Naive thymus-derived CD8-positive, alpha-beta T cell (primary cell): ENCODE data around the gene NTM. TPM values are rescaled to one million over a fixed set of nuclear protein-coding genes. Genes with fewer than 3 reads are reported as not detected.
A peak's percentile ranks its signal among the peaks of the same experiment; 100 is the strongest.

ENCODE experiments used
- ATAC-seq, 2 donors: fragments of 150-1000 bp; cut with Tn5 transposase in 1 of 2; sonication (Bioruptor Pico), chemical (Tn5 transposase) in 1 of 2; 1 replicate in 1 of 2; 2 replicates in 1 of 2; pipeline ENCODE4 v1.10.0; 2021; ENCODE audit warnings: mild to moderate bottlenecking in 2 of 2, moderate library complexity in 2 of 2
- POLR2A ChIA-PET: fragments of 350-600 bp; sonication (Branson Sonifier 250); formaldehyde crosslinking; loops from one replicate; lab custom pipeline; 2021; ENCODE audit warnings: antibody characterized with exemption; lab: Charles Lee
- DNase-seq, 10 donors: peaks; one replicate each; pipeline versions ENCODE4 v3.0.0 to v3.0.0-alpha.2; 2020 to 2022
- H3K27ac Mint-ChIP-seq, 10 donors: one replicate each; pipeline ENCODE4 v1.8.0; 2020 to 2022; ENCODE audit warnings: mild to moderate bottlenecking in 10 of 10, mixed read lengths in 10 of 10, moderate library complexity in 4 of 10, inconsistent platforms in 1 of 10
- H3K27me3 Mint-ChIP-seq, 5 donors: one replicate each; pipeline ENCODE4 v1.8.0; 2021 to 2022; ENCODE audit warnings: mixed read lengths in 5 of 5
- H3K36me3 Mint-ChIP-seq, 3 donors: one replicate each; pipeline ENCODE4 v1.8.0; 2020 to 2022; ENCODE audit warnings: mixed read lengths in 3 of 3, mild to moderate bottlenecking in 2 of 3, inconsistent platforms in 1 of 3
- H3K4me1 Mint-ChIP-seq, 4 donors: one replicate each; pipeline ENCODE4 v1.8.0; 2021 to 2022; ENCODE audit warnings: mixed read lengths in 4 of 4
- H3K4me3 Mint-ChIP-seq, 10 donors: one replicate each; pipeline ENCODE4 v1.8.0; 2020 to 2022; ENCODE audit warnings: mild to moderate bottlenecking in 10 of 10, mixed read lengths in 10 of 10, moderate library complexity in 6 of 10, inconsistent platforms in 1 of 10
- H3K9me3 Mint-ChIP-seq, 9 donors: one replicate each; pipeline ENCODE4 v1.8.0; 2020 to 2022; ENCODE audit warnings: mixed read lengths in 9 of 9, mild to moderate bottlenecking in 3 of 9, inconsistent platforms in 1 of 9, moderate library complexity in 1 of 9
- polyA plus RNA-seq, 3 donors: library from polyadenylated mRNA; unstranded; fragments of 300-500 nt; fragmentation: Illumina TruSeq; gene quantifications; one replicate each; pipeline ENCODE4 v1.2.3, GENCODE V29; 2021
- total RNA-seq, 8 experiments: library from RNA in 2 of 8; stranded (reverse) in 2 of 8; gene quantifications; one replicate each; pipeline ENCODE4 v1.2.3 and lab custom pipeline; 2021 to 2026

The NTM gene
- total and polyA plus RNA-seq, 5 experiments from 2014 or later: not detected

DNA sequence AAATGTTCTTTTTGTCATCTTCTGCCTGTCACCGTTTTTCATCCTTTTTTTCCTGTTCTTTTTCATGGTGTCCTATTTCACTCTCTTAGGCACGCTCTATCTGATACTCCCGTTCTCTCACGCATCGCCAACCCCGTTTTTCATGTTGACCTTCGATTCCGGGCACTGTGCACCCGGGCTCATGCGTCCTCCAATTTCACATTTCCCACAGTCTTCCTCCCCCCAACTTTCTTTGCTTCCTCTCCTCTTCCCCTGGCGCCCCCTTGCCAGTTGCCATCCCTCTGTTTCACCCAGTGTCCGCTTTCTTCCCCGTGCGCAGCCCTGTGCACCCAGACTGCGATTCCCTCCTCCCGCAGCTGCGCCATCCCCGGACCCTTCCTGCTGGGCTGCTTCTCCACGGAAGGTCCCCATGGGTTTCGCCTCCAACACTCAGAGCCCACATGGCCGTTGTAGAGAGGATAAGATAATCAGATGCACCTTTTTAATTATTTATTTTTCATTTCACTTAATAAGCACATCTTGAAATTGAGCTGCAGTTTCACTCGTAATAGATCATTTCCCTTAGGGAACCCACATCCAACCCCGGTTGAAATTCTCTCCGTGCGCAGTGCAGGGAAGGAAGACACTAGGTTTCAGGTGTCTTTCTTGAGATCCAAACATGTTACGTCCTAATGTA lies 791.1 kb downstream of the NTM start:
- Mint-ChIP-seq H3K36me3 (no peaks in the 10 kb centered on the region), H3K4me3 (no peak overlapping the region), H3K27ac (no peak overlapping the region), H3K27me3 (peaks cover 0 to 18% (median 1%) of the 10 kb centered on the region in 5 donors), H3K9me3 (peaks cover 0 to 14% (median 2%) of the 10 kb centered on the region in 9 donors), H3K4me1 (no peaks in the 10 kb centered on the region)
- POLR2A ChIA-PET: no interaction called here
- no peak for ATAC-seq
- DNase-seq: no peak

DNA sequence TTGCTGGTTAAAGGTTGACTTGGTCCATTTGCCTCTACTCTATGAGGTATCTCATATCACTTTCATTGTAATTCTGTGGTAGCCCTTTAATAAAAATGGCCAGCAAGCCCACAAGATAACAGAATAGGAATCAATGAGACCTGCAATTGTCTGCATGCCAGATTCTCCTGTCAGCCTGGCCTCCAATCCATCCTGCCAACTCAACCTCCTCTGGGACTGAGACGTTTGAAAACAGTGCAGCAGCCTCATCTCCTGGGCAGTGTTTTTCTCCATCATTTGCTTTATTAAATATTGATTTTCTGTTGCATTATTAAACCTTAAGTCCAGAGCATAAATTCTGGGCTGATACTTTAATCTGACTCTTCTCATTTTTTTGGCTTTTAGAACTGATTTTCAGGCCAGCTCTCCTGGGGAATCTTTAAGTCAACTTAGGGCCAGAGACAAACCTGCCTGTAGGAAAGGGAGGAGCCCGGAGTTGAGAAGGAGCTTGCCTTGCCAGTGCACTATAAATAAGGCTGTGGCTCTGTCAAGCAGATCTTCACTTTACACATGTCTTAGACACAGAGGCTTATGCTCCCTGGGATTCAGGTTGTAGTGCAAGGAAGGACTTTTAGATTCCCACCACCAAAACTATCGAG lies 798.0 kb downstream of the NTM start:
- no peak for ATAC-seq
- Mint-ChIP-seq H3K27me3 (peaks cover 0 to 6% (median 1%) of the 10 kb centered on the region in 5 donors), H3K4me3 (no peak overlapping the region), H3K9me3 (peaks cover 0 to 13% (median 1%) of the 10 kb centered on the region in 9 donors), H3K36me3 (no peaks in the 10 kb centered on the region), H3K4me1 (peaks cover 0 to 1% (median 0%) of the 10 kb centered on the region in 4 donors), H3K27ac (no peak overlapping the region)
- POLR2A ChIA-PET: no interaction called here
- no peak for DNase-seq

DNA sequence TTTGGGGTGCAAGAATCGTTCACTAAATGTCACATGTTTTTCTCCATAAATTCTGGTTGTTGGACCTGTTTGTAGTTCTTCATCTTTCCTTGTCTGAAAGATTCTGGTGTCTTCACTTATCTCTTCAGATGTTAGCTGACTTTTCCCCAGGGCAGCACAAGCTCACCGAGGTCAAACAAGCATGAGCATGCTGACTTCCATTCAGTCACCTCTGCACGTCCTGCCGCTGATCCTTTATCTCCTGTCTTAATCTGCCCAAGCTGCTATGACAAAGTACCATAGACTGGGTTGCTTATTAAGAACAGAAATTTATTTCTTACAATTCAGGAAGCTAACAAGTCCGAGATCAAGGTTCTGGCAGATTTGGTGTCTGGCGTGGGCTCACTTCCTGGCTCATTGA lies 800.6 kb downstream of the NTM start:
- Mint-ChIP-seq H3K36me3 (no peaks in the 10 kb centered on the region), H3K4me1 (peaks cover 0 to 1% (median 0%) of the 10 kb centered on the region in 4 donors), H3K9me3 (peaks cover 0 to 15% (median 3%) of the 10 kb centered on the region in 9 donors), H3K4me3 (no peak overlapping the region), H3K27ac (no peak overlapping the region), H3K27me3 (peaks cover 0 to 7% (median 2%) of the 10 kb centered on the region in 5 donors)
- ATAC-seq: no peak
- POLR2A ChIA-PET: no interaction called here
- no peak for DNase-seq

DNA sequence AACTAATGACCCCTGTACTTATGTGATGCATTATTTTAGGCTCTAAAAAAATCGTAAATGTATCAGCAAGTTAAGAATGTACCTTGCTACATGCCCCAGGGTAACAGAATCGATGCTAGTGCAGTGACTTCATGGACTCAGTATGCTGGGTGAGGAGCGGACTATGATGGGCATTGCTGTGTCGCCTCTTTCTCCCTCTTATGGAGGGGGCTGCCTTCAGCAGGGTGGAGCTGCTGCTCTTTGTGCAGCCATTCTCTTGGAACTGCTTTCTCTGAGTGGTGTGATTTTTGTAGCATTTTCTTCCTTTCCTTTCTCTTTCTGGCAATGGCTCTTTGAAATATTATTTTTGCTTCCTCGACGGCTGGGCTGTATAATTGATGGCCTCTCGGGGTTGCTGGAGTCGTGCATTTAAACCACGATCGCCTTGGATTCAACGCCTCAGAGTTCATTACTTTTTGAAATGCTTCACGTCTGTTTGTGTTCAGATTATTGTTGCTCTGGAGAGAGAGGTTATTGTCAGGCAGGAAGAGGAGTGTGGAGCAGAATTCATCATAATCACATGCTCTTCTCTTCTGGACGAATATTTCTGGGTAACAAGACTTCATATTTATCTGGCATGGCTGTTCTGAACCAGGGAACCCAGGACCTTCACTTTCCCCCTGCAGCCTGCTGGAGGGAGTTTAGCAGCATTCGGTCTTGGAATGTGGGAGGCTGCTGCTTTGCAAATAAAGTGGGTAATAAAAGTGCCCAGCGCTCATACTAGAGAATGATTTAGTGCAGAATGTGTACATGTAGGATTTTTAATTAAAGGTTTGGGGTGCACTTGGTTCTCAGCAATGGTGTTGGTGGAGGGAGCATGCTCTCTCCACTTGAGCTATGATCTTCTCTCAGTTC lies 804.2 kb downstream of the NTM start:
- H3K9me3 Mint-ChIP-seq: peaks cover 0 to 19% (median 3%) of the 10 kb centered on the region in 9 donors
- peaks cover 0 to 1% (median 0%) of the 10 kb centered on the region in 4 donors for H3K4me1 Mint-ChIP-seq
- no peak overlapping the region for H3K4me3 Mint-ChIP-seq
- POLR2A ChIA-PET: no interaction called here
- DNase-seq (no peak), ATAC-seq (no peak)
- no peak overlapping the region for H3K27ac Mint-ChIP-seq
- H3K27me3 Mint-ChIP-seq: peaks cover 0 to 11% (median 2%) of the 10 kb centered on the region in 5 donors
- H3K36me3 Mint-ChIP-seq: no peaks in the 10 kb centered on the region

DNA sequence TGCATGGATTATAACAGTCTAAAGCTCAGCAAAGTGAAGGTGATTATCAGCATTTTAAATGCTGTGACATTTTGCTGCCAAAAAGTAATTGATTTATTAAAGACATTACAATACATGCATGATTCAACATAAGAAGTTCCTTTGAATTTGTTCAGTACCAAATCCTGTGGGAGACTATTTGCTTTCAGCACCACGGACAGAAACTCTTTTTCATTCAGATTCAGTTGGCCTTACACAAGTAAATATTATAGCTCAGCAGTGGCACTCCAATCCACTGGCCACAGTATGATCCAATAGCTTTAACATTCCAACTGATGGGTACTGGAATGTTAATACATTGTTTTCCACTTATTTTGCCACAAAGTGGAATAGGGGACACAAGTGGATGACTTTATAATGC lies 806.7 kb downstream of the NTM start:
- H3K9me3 Mint-ChIP-seq: peaks cover 0 to 11% (median 3%) of the 10 kb centered on the region in 9 donors
- no peaks in the 10 kb centered on the region for H3K4me1 Mint-ChIP-seq
- POLR2A ChIA-PET: no interaction called here
- DNase-seq: no peak
- no peaks in the 10 kb centered on the region for H3K36me3 Mint-ChIP-seq
- no peak overlapping the region for H3K4me3 Mint-ChIP-seq
- H3K27me3 Mint-ChIP-seq: peaks cover 0 to 8% (median 2%) of the 10 kb centered on the region in 5 donors
- ATAC-seq: no peak
- H3K27ac Mint-ChIP-seq: no peak overlapping the region

DNA sequence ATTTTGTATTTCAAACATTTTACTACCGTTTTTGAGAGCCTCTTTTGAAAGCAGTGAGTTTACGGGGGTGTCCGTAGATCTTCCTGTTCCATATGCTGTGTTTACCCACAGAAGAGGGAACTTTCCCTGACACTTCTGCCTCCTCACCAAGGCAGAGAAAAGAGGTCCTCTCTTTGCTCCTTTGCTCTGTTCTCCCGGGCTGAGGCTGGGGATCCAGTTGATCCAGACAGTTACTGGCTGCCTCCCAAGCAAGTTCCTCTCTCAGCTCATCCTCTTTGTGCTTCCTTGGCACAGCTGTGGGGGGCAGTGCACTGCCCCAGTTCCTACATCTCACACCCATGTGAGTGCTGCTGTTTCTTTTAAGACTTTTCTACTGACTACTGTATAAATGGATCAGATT lies 813.7 kb downstream of the NTM start:
- no peaks in the 10 kb centered on the region for H3K4me1 Mint-ChIP-seq
- no peak overlapping the region for H3K27ac Mint-ChIP-seq

DNA sequence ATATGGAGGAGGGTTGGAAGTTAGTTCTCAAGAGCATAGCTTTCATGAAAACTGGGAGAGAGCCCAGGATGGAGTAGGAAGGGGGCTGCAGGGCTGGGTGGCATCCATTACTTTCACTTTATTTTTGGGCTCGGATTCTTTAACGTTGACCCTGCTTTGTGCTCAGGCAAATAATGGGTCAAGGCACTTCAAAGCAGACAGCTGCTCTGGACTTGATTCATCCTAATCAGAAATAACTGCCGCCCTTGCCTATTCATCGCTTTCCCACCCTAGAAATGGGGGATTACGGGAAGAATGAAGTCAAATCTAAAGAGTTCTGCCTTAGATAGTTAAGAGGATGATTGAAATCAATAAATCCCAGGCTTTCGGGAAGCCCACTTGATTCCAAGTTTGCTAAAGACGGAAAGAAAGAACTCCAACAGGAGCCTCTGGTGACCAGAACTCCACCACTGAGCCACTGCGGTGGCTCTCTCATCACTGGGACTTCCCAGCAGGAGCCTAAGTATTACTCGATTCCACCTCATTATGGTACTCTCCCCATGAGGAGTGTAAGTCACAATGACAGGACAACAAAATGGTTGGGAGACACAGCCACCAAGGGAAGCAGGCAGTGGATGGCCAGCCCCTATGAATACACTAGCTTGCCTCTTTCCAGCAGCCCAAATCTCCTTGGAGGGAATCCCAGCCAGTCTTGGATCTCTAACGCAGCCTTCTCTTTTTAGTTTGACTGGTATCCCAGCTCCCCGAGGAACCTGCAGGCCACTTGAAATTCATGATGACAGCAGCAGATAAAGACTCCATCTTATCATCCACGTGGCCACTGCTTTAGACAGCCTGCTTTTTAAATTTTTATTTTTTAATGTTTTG lies 815.5 kb downstream of the NTM start:
- H3K4me3 Mint-ChIP-seq: no peak overlapping the region
- POLR2A ChIA-PET: no interaction called here
- H3K27ac Mint-ChIP-seq: no peak overlapping the region
- DNase-seq (no peak), ATAC-seq (no peak)
- peaks cover 0 to 21% (median 2%) of the 10 kb centered on the region in 5 donors for H3K27me3 Mint-ChIP-seq
- H3K4me1 Mint-ChIP-seq: no peaks in the 10 kb centered on the region
- H3K36me3 Mint-ChIP-seq: no peaks in the 10 kb centered on the region
- H3K9me3 Mint-ChIP-seq: peaks cover 0 to 20% (median 5%) of the 10 kb centered on the region in 9 donors

More for the DNA sequence above, 813.7 kb downstream of the NTM start:
- POLR2A ChIA-PET: no interaction called here
- H3K36me3 Mint-ChIP-seq: no peaks in the 10 kb centered on the region
- H3K4me3 Mint-ChIP-seq: no peak overlapping the region
- DNase-seq (no peak), ATAC-seq (no peak)
- H3K9me3 Mint-ChIP-seq: peaks cover 0 to 13% (median 2%) of the 10 kb centered on the region in 9 donors
- H3K27me3 Mint-ChIP-seq: peaks cover 0 to 8% (median 2%) of the 10 kb centered on the region in 5 donors

DNA sequence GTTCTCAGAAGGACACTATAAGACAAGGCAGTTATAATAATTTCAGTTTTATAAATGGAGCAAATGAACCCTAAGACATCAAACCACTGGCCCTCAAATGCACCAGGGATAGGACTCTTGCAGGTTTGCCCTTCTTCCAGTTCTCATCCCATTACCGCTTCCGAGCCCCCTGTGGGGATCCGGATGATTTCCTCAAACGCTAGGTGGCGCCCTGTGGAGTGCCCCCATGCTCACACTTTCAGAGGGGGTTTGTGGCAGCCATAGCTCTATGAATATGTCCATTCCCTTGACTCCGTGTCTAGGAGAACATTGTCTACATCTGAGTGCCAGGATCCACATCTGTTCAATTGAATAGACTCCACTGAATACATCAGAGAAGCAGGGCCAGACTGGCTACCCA lies 816.3 kb downstream of the NTM start:
- ATAC-seq (no peak), DNase-seq (no peak)
- H3K36me3 Mint-ChIP-seq: no peaks in the 10 kb centered on the region
- H3K27me3 Mint-ChIP-seq: peaks cover 0 to 21% (median 2%) of the 10 kb centered on the region in 5 donors
- no peaks in the 10 kb centered on the region for H3K4me1 Mint-ChIP-seq
- POLR2A ChIA-PET: no interaction called here
- no peak overlapping the region for H3K4me3 Mint-ChIP-seq
- peaks cover 0 to 20% (median 3%) of the 10 kb centered on the region in 9 donors for H3K9me3 Mint-ChIP-seq
- H3K27ac Mint-ChIP-seq: no peak overlapping the region

DNA sequence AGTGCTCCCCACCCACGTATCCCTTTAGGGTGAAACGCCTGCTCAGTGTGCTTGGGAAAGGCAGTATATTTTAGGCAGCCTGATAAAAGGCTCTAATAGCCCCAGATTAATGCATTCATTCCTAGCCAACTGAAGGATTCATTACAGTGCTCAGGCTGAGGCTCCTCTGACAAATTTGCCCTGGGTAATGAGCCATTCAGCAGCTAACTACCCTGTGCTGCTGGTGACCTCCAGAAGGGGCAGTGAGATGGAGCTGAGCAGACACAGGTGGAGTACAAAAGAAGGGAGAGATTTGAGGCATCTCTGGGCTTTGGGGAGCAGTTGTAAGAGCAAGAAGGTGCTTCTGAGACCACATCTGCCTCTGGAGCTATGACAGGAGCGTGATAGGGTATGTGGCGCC lies 817.0 kb downstream of the NTM start:
- Mint-ChIP-seq H3K27me3 (peaks cover 0 to 21% (median 2%) of the 10 kb centered on the region in 5 donors), H3K36me3 (no peaks in the 10 kb centered on the region), H3K9me3 (peaks cover 0 to 20% (median 3%) of the 10 kb centered on the region in 9 donors), H3K4me3 (no peak overlapping the region), H3K4me1 (no peaks in the 10 kb centered on the region), H3K27ac (no peak overlapping the region)
- ATAC-seq (no peak), DNase-seq (no peak)
- POLR2A ChIA-PET: no interaction called here

DNA sequence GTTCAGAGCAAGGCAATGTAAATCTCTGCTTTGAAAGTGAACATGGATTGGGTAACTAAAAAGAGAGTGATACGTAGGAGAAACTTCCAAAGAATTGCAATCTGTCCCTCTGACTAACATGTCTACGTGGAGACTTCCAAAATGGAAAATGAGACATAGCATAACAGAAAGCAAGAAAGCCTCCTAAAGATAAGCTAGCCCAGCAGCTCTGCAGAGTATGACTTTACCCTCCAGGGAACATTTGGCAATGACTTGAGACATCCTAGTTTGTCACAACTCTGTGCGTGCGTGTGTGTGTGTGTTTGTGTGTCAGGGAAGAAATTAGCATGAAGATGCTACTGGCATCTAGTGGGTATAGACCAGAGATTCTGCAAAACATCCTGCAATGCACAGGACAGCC lies 817.4 kb downstream of the NTM start:
- no peaks in the 10 kb centered on the region for H3K36me3 Mint-ChIP-seq
- no peak for ATAC-seq
- H3K9me3 Mint-ChIP-seq: peaks cover 0 to 20% (median 5%) of the 10 kb centered on the region in 9 donors
- no peaks in the 10 kb centered on the region for H3K4me1 Mint-ChIP-seq
- POLR2A ChIA-PET: no interaction called here
- no peak for DNase-seq
- peak overlapping the region in 1 of 10 donors; percentile 21 for H3K27ac Mint-ChIP-seq
- peaks cover 0 to 21% (median 2%) of the 10 kb centered on the region in 5 donors for H3K27me3 Mint-ChIP-seq
- H3K4me3 Mint-ChIP-seq: no peak overlapping the region

DNA sequence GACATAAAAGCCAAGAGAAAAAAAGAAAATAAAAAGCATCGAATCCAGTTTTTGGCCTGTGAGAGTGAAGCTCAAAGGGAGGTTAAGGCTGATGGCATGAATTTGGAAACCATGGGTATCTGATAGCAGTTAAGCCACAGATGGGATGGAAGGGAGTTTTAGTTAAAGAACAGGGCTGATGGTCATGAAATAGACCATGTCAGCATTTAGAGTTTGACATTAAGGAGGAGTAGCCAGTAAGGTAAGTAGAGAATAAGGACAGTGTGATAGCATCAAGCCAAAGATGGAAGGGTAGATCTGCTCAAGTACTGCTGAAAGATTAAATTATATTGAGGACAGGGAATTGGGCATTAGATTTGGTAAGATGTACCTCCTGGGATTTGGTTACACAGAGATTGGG lies 826.5 kb downstream of the NTM start:
- POLR2A ChIA-PET: no interaction called here
- no peak overlapping the region for H3K27ac Mint-ChIP-seq
- no peaks in the 10 kb centered on the region for H3K4me1 Mint-ChIP-seq
- H3K9me3 Mint-ChIP-seq: peaks cover 0 to 15% (median 9%) of the 10 kb centered on the region in 9 donors
- DNase-seq: no peak
- no peak for ATAC-seq
- no peaks in the 10 kb centered on the region for H3K36me3 Mint-ChIP-seq
- no peak overlapping the region for H3K4me3 Mint-ChIP-seq
- H3K27me3 Mint-ChIP-seq: no peaks in the 10 kb centered on the region

DNA sequence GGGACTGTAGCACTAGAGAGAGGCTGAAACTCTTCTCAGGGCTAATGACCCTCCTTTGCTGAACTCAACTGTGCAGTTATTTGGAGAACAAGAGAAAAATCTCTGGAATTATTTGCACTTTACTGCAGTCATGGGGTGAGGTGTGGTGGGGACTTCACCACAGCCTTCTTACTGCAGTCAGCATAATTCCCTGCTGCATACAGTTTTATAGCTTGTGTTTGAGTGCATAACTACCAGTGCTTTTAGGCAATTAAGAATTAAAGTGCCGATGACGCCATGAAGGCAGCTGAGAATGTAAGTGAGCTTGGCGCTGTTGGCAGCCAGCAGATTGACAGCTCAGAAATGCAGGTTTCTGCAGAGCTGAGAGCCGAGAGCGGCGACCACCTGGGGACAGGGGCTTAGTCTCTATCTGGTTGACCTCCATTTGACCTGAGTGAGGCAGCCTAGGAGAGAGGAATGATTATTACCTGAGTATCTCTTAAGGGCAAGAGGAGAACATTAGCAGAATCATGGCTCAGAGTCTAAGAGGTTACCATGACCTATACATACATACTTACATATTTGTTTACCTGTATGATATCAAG lies 830.0 kb downstream of the NTM start:
- peaks cover 0 to 4% (median 0%) of the 10 kb centered on the region in 5 donors for H3K27me3 Mint-ChIP-seq
- H3K27ac Mint-ChIP-seq: no peak overlapping the region
- DNase-seq: no peak
- no peaks in the 10 kb centered on the region for H3K36me3 Mint-ChIP-seq
- POLR2A ChIA-PET: no interaction called here
- peaks cover 0 to 22% (median 4%) of the 10 kb centered on the region in 9 donors for H3K9me3 Mint-ChIP-seq
- H3K4me1 Mint-ChIP-seq: no peaks in the 10 kb centered on the region
- H3K4me3 Mint-ChIP-seq: no peak overlapping the region
- ATAC-seq: no peak
